ES-I3 (cell line): ENCODE results near the gene PATJ.

Source experiments
- H3K36me3 ChIP-seq: 2 replicates; pipeline ENCODE4 v1.6.1; 2013; ENCODE audit warnings: mild to moderate bottlenecking, low read length, control low read depth, moderate library complexity; ENCODE audit not compliant: insufficient read depth
- H3K4me1 ChIP-seq: 2 replicates; pipeline ENCODE4 v1.6.1; 2013; ENCODE audit warnings: mild to moderate bottlenecking, control low read depth, low read length; ENCODE audit not compliant: insufficient read depth
- H3K9ac ChIP-seq: 2 replicates; pipeline ENCODE4 v1.6.1; 2013; ENCODE audit warnings: low read depth, mild to moderate bottlenecking, low read length, moderate library complexity
- H3K9me3 ChIP-seq: 2 replicates; pipeline ENCODE4 v1.6.1; 2013; ENCODE audit warnings: mild to moderate bottlenecking, low read length, moderate library complexity; ENCODE audit not compliant: control insufficient read depth, insufficient read depth

Gene PATJ

GRCh38 chr1:61740751-61741700 is 1.3 kb upstream of the PATJ start:
- Histone ChIP-seq H3K4me1 (0 out of 2 replicates have a peak, but pooled peaks cover under 1% of the 10 kb centered on the region), H3K9me3 (no peaks in the 10 kb centered on the region), H3K36me3 (no peaks in the 10 kb centered on the region), H3K9ac (peak overlapping the region; percentile 93; the same call in 1 of the 2 replicates)

DNA sequence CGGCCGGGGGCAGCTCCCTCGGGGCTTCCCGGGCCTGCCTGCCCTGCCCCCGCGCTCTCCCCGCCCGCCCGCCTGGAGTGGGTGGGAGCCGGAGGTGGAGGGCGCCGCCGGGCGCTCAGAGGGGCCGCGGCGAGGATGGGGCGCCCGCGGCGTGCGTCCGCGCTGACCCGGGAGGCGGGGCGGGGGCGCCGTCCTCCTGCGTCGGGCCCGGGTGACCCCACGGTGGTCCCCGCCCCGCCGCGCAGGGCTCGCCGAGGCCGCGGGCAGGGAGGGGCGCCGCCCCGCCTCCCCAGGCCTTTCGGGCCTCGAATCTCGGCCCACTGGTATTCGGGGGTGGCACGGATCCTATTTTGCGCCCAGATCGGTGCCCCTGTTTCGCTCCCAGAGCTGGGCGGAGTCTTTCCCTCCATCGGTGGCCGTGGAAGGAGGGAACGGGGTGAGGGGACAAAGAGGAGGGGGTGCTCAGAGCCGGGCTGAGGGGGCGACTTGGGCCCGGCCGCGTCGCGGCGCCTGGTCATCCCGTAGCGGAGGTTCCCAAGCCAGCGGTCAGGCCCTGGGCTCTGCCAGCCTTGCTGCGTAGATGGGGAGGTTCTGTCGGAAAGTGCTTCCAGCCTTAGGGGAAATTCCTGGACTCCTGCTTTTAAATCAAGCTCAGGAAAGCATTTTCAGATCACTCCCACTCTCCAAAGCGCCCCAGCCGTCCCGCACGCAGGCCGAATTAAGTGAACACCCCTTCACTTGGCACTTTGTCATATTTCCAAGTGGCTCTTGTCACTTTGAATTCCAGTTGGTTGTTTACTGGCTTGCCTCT is 545 bp downstream of the PATJ start:
- no peaks in the 10 kb centered on the region for H3K36me3 ChIP-seq
- H3K9me3 ChIP-seq: no peaks in the 10 kb centered on the region
- H3K4me1 ChIP-seq: peaks cover 17% of the 10 kb centered on the region
- H3K9ac ChIP-seq: peak overlapping the region; percentile 93

- Histone ChIP-seq H3K9me3 (no peaks in the 10 kb centered on the region), H3K9ac (peak overlapping the region; percentile 93), H3K36me3 (no peaks in the 10 kb centered on the region), H3K4me1 (peaks cover 17% of the 10 kb centered on the region)
Observed at GRCh38 chr1:61743431-61743705, 1.1 kb downstream of the PATJ start.

DNA sequence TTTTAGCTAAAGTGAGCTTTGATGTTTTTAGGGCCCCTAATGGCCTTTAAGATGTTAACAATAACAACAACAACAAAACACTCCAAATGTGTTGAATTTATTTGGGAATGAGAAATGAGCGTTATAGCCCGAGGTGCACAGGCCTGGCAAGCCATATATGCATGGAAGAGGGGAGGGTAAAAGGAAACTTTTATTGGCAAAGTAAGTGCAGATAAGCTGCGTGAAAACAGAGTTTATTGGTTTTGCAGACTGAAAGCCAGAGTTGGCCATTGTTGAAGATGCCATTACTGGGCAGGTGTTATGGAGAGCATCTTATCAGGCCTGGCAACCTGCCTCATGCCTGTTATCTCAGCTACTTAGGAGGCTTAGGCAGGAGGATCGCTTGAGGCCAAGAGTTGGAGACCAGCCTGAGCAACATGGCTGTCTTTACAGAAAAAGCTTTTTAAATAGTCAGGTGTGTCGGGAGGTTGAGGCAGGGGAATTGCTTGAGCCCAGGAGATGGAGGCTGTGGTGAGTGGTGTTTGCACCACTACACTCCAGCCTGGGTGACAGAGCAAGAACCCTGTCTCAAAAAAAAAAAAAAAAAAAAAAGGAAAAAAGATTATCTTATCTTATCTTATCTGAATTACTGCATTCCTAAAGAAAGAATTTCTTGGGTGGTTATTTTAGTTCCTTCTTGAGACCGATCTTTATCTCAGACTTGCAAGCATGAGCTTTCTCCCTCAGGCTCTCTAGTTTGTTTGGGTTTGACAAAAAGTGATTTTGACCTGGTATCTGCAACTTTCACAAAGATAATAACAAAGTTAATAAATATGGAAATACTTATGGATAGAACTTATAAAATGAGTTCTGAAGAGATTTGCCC is 1.7 kb downstream of the PATJ start:
- H3K36me3 ChIP-seq: no peaks in the 10 kb centered on the region
- H3K9me3 ChIP-seq: no peaks in the 10 kb centered on the region
- H3K9ac ChIP-seq: peak overlapping the region; percentile 93
- peaks cover 17% of the 10 kb centered on the region for H3K4me1 ChIP-seq

DNA sequence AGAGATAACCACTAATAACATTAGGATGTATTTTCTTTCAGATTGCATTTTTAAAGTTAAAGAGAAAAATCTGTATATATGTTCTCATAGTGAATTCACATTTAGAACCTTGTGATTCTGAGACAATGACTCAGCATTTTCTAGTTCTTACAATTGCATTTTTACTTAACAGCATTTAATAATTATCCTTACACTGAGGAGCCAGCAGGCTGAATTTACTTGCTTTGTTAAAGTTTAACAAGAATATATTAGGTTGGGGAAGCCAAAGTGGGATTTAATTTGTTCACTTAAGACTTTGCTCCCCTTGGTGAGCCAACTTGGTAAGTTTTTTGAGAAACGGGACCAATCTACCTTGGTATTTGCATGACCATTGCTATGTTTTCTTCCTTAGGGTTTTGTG is 4.5 kb downstream of the PATJ start:
- Histone ChIP-seq H3K4me1 (peaks cover 17% of the 10 kb centered on the region), H3K9me3 (no peaks in the 10 kb centered on the region), H3K9ac (no peak overlapping the region), H3K36me3 (no peaks in the 10 kb centered on the region)

DNA sequence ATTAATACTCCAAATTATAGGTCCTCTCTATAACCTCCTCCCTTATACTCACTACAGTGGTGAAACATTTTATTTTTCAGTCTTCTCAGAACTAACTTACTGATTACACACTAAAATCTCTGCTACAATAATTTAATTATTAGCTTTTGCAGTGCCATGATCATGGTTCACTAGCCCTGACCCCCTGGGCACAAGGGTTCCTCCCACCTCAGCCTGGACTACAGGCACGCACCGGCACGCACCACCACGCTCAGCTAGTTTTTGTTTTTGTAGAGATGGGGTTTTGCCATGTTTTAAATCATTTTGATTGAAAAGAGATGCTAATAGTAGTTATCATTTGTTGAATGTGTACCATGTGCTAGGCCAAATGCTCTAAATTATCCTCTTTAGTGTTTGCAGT is 6.3 kb downstream of the PATJ start:
- H3K4me1 ChIP-seq: peaks cover 22% of the 10 kb centered on the region
- no peaks in the 10 kb centered on the region for H3K36me3 ChIP-seq
- no peak overlapping the region for H3K9ac ChIP-seq
- H3K9me3 ChIP-seq: no peaks in the 10 kb centered on the region

GRCh38 chr1:61749574-61749973 is 7.3 kb downstream of the PATJ start:
- Histone ChIP-seq H3K36me3 (no peaks in the 10 kb centered on the region), H3K4me1 (peaks cover 30% of the 10 kb centered on the region), H3K9me3 (no peaks in the 10 kb centered on the region), H3K9ac (no peak overlapping the region)

DNA sequence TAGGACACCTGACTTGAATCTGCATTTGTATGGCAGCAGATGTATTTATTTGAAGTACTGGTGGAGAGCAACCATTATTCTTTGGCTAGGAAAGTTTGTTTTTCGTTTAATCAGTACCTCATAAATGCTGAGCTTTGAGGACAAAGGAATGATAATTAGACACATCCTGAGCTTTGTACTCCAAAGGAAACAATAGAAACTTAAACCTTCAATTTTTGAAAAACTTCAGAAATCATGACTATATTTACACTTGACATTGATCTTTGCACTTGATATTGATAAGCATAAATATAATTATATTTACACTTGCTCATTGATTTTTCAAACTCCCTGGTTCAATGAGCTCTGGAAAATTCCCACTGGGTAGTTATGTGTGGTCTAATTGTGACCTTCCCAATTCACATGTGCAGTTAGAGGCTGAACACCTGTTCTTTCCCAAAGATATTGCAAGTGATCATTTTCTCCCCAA is 10.7 kb downstream of the PATJ start:
- peaks cover 15% of the 10 kb centered on the region; the same call in 1 of the 2 replicates for H3K4me1 ChIP-seq
- no peaks in the 10 kb centered on the region for H3K36me3 ChIP-seq
- no peak overlapping the region for H3K9ac ChIP-seq
- no peaks in the 10 kb centered on the region for H3K9me3 ChIP-seq

GRCh38 chr1:61753998-61754508 is 11.8 kb downstream of the PATJ start:
- Histone ChIP-seq H3K4me1 (peaks cover 15% of the 10 kb centered on the region; the same call in 1 of the 2 replicates), H3K9ac (no peak overlapping the region), H3K9me3 (no peaks in the 10 kb centered on the region), H3K36me3 (no peaks in the 10 kb centered on the region)

- peaks cover 15% of the 10 kb centered on the region; the same call in 1 of the 2 replicates for H3K4me1 ChIP-seq
- no peak overlapping the region for H3K9ac ChIP-seq
Observed at GRCh38 chr1:61754545-61754944, 12.3 kb downstream of the PATJ start.

GRCh38 chr1:61756773-61757172 is 14.5 kb downstream of the PATJ start:
- H3K36me3 ChIP-seq: no peaks in the 10 kb centered on the region
- H3K9ac ChIP-seq: no peak overlapping the region
- no peaks in the 10 kb centered on the region for H3K9me3 ChIP-seq
- peaks cover 15% of the 10 kb centered on the region; the same call in 1 of the 2 replicates for H3K4me1 ChIP-seq

More at GRCh38 chr1:61754545-61754944, 12.3 kb downstream of the PATJ start:
- no peaks in the 10 kb centered on the region for H3K36me3 ChIP-seq
- H3K9me3 ChIP-seq: no peaks in the 10 kb centered on the region

DNA sequence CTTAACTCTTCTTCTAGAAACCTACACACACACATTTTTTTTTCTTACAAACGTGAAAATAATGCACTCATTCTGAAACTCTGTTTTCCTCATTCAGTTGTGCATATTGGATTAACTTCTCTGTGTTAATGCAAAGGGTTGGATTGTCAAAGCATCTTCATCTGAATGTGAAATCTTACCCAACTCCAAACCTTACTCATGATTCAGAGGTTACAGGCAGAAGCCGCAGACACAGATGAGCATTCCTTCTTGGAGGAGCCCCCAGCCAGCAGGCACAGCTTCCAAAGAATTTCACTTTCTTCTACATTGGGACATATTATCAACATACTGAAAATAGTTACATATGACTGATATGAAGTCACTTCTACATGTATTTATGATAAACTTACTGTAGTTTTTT is 15.7 kb downstream of the PATJ start:
- H3K4me1 ChIP-seq: peaks cover 9% of the 10 kb centered on the region; the same call in 1 of the 2 replicates
- no peaks in the 10 kb centered on the region for H3K36me3 ChIP-seq
- no peak overlapping the region for H3K9ac ChIP-seq
- H3K9me3 ChIP-seq: no peaks in the 10 kb centered on the region

DNA sequence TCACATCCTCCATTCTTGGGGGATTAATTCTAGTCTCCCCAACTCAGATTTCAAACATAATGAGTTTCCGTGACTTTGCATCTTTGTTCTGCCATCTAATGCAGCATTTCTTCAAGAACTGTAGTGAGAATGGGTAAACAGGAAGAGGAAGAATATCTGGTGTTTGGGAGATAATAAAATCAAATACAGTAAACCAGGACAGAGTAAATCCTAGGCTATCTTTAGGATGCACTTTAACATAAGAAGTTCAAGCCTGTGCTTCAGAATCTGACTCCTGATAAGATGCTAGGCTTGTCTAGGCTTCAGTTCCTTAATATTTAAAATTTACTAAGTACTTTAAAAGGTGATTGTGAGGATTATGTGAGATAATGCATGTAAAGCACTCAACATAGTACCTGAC is 27.9 kb downstream of the PATJ start:
- Histone ChIP-seq H3K4me1 (no peaks in the 10 kb centered on the region), H3K36me3 (no peaks in the 10 kb centered on the region; the same call in 1 of the 2 replicates), H3K9ac (no peak overlapping the region), H3K9me3 (no peaks in the 10 kb centered on the region)

- H3K36me3 ChIP-seq: no peaks in the 10 kb centered on the region; the same call in 1 of the 2 replicates
- H3K9ac ChIP-seq: no peak overlapping the region
- no peaks in the 10 kb centered on the region for H3K4me1 ChIP-seq
- no peaks in the 10 kb centered on the region for H3K9me3 ChIP-seq
Observed at GRCh38 chr1:61776091-61776490, 33.8 kb downstream of the PATJ start.
